GM21786 (cell line): Measurements from ENCODE around the gene KIAA0513.

Source experiments
- ATAC-seq: cut with Tn5 transposase; IDR thresholded peaks from one replicate; pipeline ENCODE4 v1.9.1; 2021; ENCODE audit not compliant: unreplicated experiment

Gene KIAA0513

GRCh38 chr16:85027349-85027957 lies at the start of gene KIAA0513:
KIAA0513 (plus strand) TSS chr16:85027795; CDS start chr16:85067072, 39,277 bp downstream.
- ATAC-seq = peak; percentile 69

- ATAC-seq = no peak
These were observed 48.1 kb upstream of the KIAA0513 start for GRCh38 chr16:84979516-84979915.

- no peak for ATAC-seq
These were observed 45.2 kb upstream of the KIAA0513 start for GRCh38 chr16:84982434-84982833.

GRCh38 chr16:84985079-84986065 lies 42.2 kb upstream of the KIAA0513 start:
- no peak for ATAC-seq

GRCh38 chr16:84986102-84986501 lies 41.5 kb upstream of the KIAA0513 start:
- ATAC-seq = no peak

GRCh38 chr16:84986879-84987278 lies 40.7 kb upstream of the KIAA0513 start:
- ATAC-seq = no peak

- ATAC-seq = no peak
These were observed 39.1 kb upstream of the KIAA0513 start for GRCh38 chr16:84988328-84989080.

GRCh38 chr16:84989749-84990620 lies 37.6 kb upstream of the KIAA0513 start:
- no peak for ATAC-seq

GRCh38 chr16:84990782-84991181 lies 36.8 kb upstream of the KIAA0513 start:
- no peak for ATAC-seq

GRCh38 chr16:84992717-84993075 lies 34.9 kb upstream of the KIAA0513 start:
- no peak for ATAC-seq

- no peak for ATAC-seq
These were observed 33.7 kb upstream of the KIAA0513 start for GRCh38 chr16:84993926-84994325.

GRCh38 chr16:84995663-84996062 lies 31.9 kb upstream of the KIAA0513 start:
- no peak for ATAC-seq

- ATAC-seq = no peak
These were observed 31.2 kb upstream of the KIAA0513 start for GRCh38 chr16:84996365-84996764.

GRCh38 chr16:84999200-84999599 lies 28.4 kb upstream of the KIAA0513 start:
- no peak for ATAC-seq

- no peak for ATAC-seq
These were observed 27.6 kb upstream of the KIAA0513 start for GRCh38 chr16:84999857-85000480.

- ATAC-seq = no peak
These were observed 25.5 kb upstream of the KIAA0513 start for GRCh38 chr16:85002099-85002541.

GRCh38 chr16:85002608-85003007 lies 25.0 kb upstream of the KIAA0513 start:
- no peak for ATAC-seq

- no peak for ATAC-seq
These were observed 24.5 kb upstream of the KIAA0513 start for GRCh38 chr16:85003076-85003475.

GRCh38 chr16:85003725-85004586 lies 23.6 kb upstream of the KIAA0513 start:
- ATAC-seq = no peak
